GM10248 (cell line): Measurements from ENCODE around the gene TMPRSS15.
"Not testable (repeated sequence)": the region's sequence is repeated elsewhere in the genome, so short reads cannot be mapped to it uniquely, and the experiment has no call there.

ENCODE experiments used
- CTCF ChIA-PET: fragments of 300-600 bp; sonication (Branson Sonifier 250); formaldehyde crosslinking; extraction: SDS; loops from one replicate; lab custom pipeline; 2021; ENCODE audit warnings: antibody characterized with exemption; lab: Yijun Ruan, JAX
- POLR2A ChIA-PET: fragments of 350-650 bp; sonication (Branson Sonifier 250); formaldehyde crosslinking; extraction: SDS; loops from one replicate; lab custom pipeline; 2020; ENCODE audit warnings: antibody characterized with exemption; lab: Yijun Ruan, JAX
- DNase-seq: peaks from one replicate; pipeline ENCODE4 v3.0.0; 2012; ENCODE audit errors: extremely low spot score
- TF ChIP-seq, protein P1 (sequence below): IDR thresholded peaks from 2 replicates; pipeline ENCODE4 v1.5.1; 2012; ENCODE audit warnings: mild to moderate bottlenecking, low read depth; ENCODE audit errors: extremely low read depth, missing control alignments, control extremely low read depth

TMPRSS15 gene

DNA sequence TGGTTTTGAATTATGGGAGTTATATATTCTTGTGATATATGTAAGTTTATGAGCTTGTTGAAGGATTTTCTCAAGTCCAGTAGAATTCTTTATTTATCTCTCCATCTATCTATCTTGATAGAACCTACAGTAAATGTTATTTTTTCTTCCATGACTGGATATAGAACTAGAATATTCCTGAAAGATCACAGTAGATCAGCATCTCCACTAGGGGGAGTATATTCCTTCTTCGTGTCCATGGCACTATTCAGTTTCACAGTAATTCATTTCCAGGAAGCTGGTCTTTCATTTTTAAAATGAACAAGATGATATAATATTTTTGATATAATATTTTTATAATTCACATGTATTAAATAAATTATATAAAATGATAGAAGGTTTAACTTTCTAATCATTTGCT is 18.8 kb downstream of the TMPRSS15 start:
- TF ChIP-seq, protein P1, sequence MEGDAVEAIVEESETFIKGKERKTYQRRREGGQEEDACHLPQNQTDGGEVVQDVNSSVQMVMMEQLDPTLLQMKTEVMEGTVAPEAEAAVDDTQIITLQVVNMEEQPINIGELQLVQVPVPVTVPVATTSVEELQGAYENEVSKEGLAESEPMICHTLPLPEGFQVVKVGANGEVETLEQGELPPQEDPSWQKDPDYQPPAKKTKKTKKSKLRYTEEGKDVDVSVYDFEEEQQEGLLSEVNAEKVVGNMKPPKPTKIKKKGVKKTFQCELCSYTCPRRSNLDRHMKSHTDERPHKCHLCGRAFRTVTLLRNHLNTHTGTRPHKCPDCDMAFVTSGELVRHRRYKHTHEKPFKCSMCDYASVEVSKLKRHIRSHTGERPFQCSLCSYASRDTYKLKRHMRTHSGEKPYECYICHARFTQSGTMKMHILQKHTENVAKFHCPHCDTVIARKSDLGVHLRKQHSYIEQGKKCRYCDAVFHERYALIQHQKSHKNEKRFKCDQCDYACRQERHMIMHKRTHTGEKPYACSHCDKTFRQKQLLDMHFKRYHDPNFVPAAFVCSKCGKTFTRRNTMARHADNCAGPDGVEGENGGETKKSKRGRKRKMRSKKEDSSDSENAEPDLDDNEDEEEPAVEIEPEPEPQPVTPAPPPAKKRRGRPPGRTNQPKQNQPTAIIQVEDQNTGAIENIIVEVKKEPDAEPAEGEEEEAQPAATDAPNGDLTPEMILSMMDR: no peak
- no peak for DNase-seq
- CTCF ChIA-PET: no interaction called here
- POLR2A ChIA-PET: no interaction called here

DNA sequence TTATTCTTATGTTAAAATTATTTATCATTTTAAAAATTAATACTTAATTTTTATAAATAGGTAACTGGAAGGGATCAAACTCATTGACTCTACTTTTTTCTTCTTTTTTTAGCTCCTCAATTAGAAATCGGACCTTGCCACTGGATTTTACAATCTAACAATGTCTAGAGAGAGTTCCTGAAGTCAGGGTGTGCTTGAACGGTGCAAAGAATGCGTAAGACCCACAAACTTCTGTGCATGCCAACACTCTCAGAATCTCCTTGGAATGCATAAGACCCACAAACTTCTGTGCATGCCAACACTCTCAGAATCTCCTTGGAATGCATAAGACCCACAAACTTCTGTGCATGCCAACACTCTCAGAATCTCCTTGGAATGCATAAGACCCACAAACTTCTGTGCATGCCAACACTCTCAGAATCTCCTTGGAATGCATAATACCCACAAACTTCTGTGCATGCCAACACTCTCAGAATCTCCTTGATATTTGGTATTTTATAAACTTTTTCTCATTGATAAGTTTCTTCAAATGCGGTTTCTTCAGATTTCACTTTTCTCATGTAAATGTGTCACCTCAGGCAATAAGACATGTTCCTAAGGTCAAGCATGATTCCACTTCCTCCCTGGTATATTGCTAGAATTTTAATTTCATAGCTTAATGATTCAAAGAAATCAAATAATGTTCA is 20.5 kb downstream of the TMPRSS15 start:
- POLR2A ChIA-PET, CTCF ChIA-PET, DNase-seq: not testable (repeated sequence)

DNA sequence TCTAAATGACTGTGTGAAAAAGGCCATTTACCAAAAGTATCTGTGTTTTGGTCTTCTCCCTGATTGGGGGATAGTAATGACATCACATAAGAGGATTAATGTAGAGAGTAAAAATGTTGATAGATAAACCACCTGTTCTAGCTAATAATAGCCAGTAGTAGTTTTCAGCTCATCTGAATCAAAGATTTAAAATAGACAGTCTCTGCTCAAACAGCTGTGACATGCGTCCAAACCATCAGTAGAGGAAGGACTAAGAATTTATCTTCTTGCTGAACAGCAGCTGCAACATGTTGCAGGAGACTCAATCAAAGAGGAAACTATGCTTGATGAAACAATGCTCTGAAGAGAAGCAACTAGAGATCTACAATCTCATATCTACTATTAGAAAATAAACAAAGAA is 21.4 kb downstream of the TMPRSS15 start:
- TF ChIP-seq, protein P1: no peak
- ChIA-PET POLR2A (no interaction called here), CTCF (no interaction called here)
- DNase-seq: no peak

DNA sequence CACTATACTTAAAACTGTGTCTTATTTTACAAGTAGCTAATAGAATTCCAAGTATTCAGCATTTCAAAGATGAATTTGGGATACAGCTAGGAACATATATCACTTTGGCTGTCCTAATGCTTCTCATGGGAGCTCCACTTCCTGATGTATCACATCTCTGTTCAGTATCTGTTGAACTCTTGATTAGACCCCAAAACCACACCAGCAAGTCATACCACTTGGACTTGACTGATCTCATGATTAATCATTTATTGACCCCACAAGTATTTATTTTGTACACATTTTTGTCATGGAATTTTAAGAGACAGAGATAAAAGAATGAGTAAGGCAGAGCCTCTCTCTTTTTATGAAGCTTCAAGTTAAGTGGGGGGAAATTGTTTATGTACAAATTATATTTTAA is 30.0 kb downstream of the TMPRSS15 start:
- no peak for DNase-seq
- CTCF ChIA-PET: interaction anchor here (1.6 kb wide), 1 partner anchor 19 kb away, joined by 3 read pairs; no protein-coding TSS in a partner anchor
- TF ChIP-seq, protein P1: no peak
- POLR2A ChIA-PET: no interaction called here

DNA sequence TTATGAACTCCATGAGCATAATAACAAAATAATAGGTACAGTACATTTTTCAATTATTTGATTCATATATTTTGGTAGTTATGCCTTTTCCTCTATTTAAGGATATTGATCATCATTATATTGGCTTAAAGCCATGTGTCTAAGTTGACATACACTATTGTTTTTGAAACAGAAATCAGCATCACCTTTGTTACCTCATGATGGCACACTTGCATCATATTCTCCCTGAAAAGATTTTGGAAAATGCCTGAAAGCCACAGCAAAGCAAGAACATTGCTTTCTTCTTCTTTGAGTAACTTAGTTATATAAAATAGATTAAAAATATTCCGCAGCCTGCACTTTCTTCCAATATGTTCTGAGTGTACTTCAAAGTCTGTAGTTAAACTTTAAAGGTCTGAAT is 33.3 kb downstream of the TMPRSS15 start:
- no peak for DNase-seq
- ChIA-PET CTCF (no interaction called here), POLR2A (no interaction called here)
- TF ChIP-seq, protein P1: no peak

DNA sequence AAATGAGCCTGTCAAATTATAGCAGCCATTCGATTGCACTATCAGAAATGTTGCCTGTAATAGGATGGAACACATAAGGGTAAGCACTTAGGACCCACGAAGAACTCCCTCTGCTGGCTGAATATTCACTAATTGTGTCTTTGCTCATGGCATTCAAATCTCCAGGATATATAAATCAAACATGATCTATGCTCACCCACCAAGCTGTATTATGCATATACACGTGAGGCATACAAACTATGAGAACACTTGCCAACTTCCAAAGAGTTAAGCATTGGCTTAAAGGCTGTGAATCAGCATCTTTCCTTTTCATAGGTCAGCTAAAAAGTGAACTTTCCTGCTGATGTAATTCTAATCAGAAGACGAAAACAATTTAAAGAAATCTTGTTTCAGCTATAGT is 34.5 kb downstream of the TMPRSS15 start:
- ChIA-PET POLR2A (no interaction called here), CTCF (no interaction called here)
- no peak for DNase-seq
- TF ChIP-seq, protein P1: no peak

- TF ChIP-seq, protein P1: no peak
- CTCF ChIA-PET: no interaction called here
- no peak for DNase-seq
- POLR2A ChIA-PET: no interaction called here
Observed at GRCh38 chr21:18368205-18368604, 35.4 kb downstream of the TMPRSS15 start.
